ENCODE results near the gene SLITRK1.

Gene SLITRK1

GRCh38 chr13:83881917-83882605 lies at the start of gene SLITRK1:
Gene SLITRK1 (minus strand): TSS chr13:83882474. CDS start chr13:83881507, 967 bp downstream.
- H3K4me3 ChIP-seq (ENCODE audit: low read depth, low read length), result peak within 1 kb of the TSS; percentile 51
- TF ChIP-seq CTCF (IDR thresholded peaks at IDR 0.05; ENCODE audit: low read depth, low read length, missing control alignments), result no peak
- peak; percentile 60 for DNase-seq (ENCODE audit: low read depth)
- in situ Hi-C loops (cut with HindIII; ENCODE audit: low sequenced_read_pairs), result no loop called here

- no peak for DNase-seq (ENCODE audit: low read depth)
- in situ Hi-C loops (cut with HindIII; ENCODE audit: low sequenced_read_pairs), result no loop called here
- no peak overlapping the region for H3K4me3 ChIP-seq (ENCODE audit: low read depth, low read length)
- no peak for TF ChIP-seq CTCF (IDR thresholded peaks at IDR 0.05; ENCODE audit: low read depth, low read length, missing control alignments)
These were observed 46.9 kb upstream of the SLITRK1 start for GRCh38 chr13:83929157-83929556.

GRCh38 chr13:83919775-83920174 lies 37.5 kb upstream of the SLITRK1 start:
- no peak for TF ChIP-seq CTCF (IDR thresholded peaks at IDR 0.05; ENCODE audit: low read depth, low read length, missing control alignments)
- H3K4me3 ChIP-seq (ENCODE audit: low read depth, low read length), result no peak overlapping the region
- in situ Hi-C loops (cut with HindIII; ENCODE audit: low sequenced_read_pairs), result no loop called here
- no peak for DNase-seq (ENCODE audit: low read depth)

GRCh38 chr13:83914368-83914767 lies 32.1 kb upstream of the SLITRK1 start:
- no peak for TF ChIP-seq CTCF (IDR thresholded peaks at IDR 0.05; ENCODE audit: low read depth, low read length, missing control alignments)
- no peak for DNase-seq (ENCODE audit: low read depth)
- in situ Hi-C loops (cut with HindIII; ENCODE audit: low sequenced_read_pairs), result no loop called here
- H3K4me3 ChIP-seq (ENCODE audit: low read depth, low read length), result no peak overlapping the region

GRCh38 chr13:83907196-83907989 lies 25.1 kb upstream of the SLITRK1 start:
- no peak for TF ChIP-seq CTCF (IDR thresholded peaks at IDR 0.05; ENCODE audit: low read depth, low read length, missing control alignments)
- in situ Hi-C loops (cut with HindIII; ENCODE audit: low sequenced_read_pairs), result no loop called here
- H3K4me3 ChIP-seq (ENCODE audit: low read depth, low read length), result no peak overlapping the region
- no peak for DNase-seq (ENCODE audit: low read depth)

GRCh38 chr13:83906240-83906820 lies 24.1 kb upstream of the SLITRK1 start:
- H3K4me3 ChIP-seq (ENCODE audit: low read depth, low read length), result no peak overlapping the region
- no peak for DNase-seq (ENCODE audit: low read depth)
- no peak for TF ChIP-seq CTCF (IDR thresholded peaks at IDR 0.05; ENCODE audit: low read depth, low read length, missing control alignments)
- in situ Hi-C loops (cut with HindIII; ENCODE audit: low sequenced_read_pairs), result no loop called here

All from astrocyte of the cerebellum (primary cell).